ENCODE results near the gene EN1.

EN1 gene

DNA sequence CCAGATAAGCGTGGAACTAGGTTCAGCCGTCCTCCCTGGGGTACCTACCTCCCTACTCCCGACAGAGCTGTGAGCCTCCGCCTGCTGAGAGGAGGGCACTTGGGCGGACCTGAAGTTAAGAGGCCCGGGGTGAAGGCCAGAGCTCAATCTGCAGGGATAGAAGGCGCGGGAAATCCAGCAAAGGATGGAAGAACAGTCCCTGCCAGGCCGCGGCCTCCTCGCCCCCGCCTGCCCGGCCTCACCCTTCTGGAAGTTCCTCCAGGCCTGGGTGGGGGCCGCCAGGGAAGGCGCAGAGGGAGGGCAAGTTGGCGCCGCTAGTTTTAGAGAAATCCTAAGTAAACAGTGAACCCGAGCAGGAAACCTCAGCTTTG, 13.0 kb downstream of the EN1 start:
- TF ChIP-seq, protein P1, sequence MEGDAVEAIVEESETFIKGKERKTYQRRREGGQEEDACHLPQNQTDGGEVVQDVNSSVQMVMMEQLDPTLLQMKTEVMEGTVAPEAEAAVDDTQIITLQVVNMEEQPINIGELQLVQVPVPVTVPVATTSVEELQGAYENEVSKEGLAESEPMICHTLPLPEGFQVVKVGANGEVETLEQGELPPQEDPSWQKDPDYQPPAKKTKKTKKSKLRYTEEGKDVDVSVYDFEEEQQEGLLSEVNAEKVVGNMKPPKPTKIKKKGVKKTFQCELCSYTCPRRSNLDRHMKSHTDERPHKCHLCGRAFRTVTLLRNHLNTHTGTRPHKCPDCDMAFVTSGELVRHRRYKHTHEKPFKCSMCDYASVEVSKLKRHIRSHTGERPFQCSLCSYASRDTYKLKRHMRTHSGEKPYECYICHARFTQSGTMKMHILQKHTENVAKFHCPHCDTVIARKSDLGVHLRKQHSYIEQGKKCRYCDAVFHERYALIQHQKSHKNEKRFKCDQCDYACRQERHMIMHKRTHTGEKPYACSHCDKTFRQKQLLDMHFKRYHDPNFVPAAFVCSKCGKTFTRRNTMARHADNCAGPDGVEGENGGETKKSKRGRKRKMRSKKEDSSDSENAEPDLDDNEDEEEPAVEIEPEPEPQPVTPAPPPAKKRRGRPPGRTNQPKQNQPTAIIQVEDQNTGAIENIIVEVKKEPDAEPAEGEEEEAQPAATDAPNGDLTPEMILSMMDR (conservative IDR thresholded peaks at IDR 0.05; ENCODE audit: low read depth): no peak
- ChIA-PET POLR2A (ENCODE audit: low non-redundant PET) (no interaction called here), CTCF (no interaction called here)
- H3K27ac ChIP-seq: no peak overlapping the region
- no peak for DNase-seq (ENCODE audit: low spot score)

- ChIA-PET POLR2A (ENCODE audit: low non-redundant PET) (no interaction called here), CTCF (interaction anchor here (0.7 kb wide), 1 partner anchor 15 kb away, joined by 3 read pairs; no protein-coding TSS in a partner anchor)
- no peak for DNase-seq (ENCODE audit: low spot score)
- H3K27ac ChIP-seq: no peak overlapping the region
- TF ChIP-seq, protein P1 (conservative IDR thresholded peaks at IDR 0.05; ENCODE audit: low read depth): no peak
Measured at GRCh38 chr2:118833716-118834439, 13.6 kb downstream of the EN1 start.

- CTCF ChIA-PET: interaction anchor here (0.7 kb wide), 1 partner anchor 15 kb away, joined by 3 read pairs; no protein-coding TSS in a partner anchor
- no peak for DNase-seq (ENCODE audit: low spot score)
- TF ChIP-seq, protein P1 (conservative IDR thresholded peaks at IDR 0.05; ENCODE audit: low read depth): no peak
- POLR2A ChIA-PET (ENCODE audit: low non-redundant PET): no interaction called here
- H3K27ac ChIP-seq: no peak overlapping the region
Measured at GRCh38 chr2:118832791-118833715, 14.4 kb downstream of the EN1 start.

GRCh38 chr2:118832071-118832790, 15.2 kb downstream of the EN1 start:
- ChIA-PET CTCF (no interaction called here), POLR2A (ENCODE audit: low non-redundant PET) (no interaction called here)
- DNase-seq (ENCODE audit: low spot score): no peak
- TF ChIP-seq, protein P1 (conservative IDR thresholded peaks at IDR 0.05; ENCODE audit: low read depth): no peak
- H3K27ac ChIP-seq: no peak overlapping the region

- no peak for DNase-seq (ENCODE audit: low spot score)
- TF ChIP-seq, protein P1 (conservative IDR thresholded peaks at IDR 0.05; ENCODE audit: low read depth): no peak
- ChIA-PET POLR2A (ENCODE audit: low non-redundant PET) (no interaction called here), CTCF (no interaction called here)
- no peak overlapping the region for H3K27ac ChIP-seq
Measured at GRCh38 chr2:118830881-118831280, 16.6 kb downstream of the EN1 start.

GRCh38 chr2:118830118-118830517, 17.3 kb downstream of the EN1 start:
- POLR2A ChIA-PET (ENCODE audit: low non-redundant PET): no interaction called here
- DNase-seq (ENCODE audit: low spot score): no peak

More at GRCh38 chr2:118830118-118830517, 17.3 kb downstream of the EN1 start:
- TF ChIP-seq, protein P1 (conservative IDR thresholded peaks at IDR 0.05; ENCODE audit: low read depth): no peak
- CTCF ChIA-PET: no interaction called here
- H3K27ac ChIP-seq: no peak overlapping the region

All from RWPE1 (cell line).